HepG2 (cell line): ENCODE data around the gene INSRR. TPM values are rescaled to one million over a fixed set of nuclear protein-coding genes. Genes with fewer than 3 reads are reported as not detected.

Experiments used
- ATAC-seq: fragments of 200-7000 bp; cut with Tn5 transposase; 3 replicates; pipeline ENCODE4 v1.9.1; 2020; ENCODE audit warnings: mild to moderate bottlenecking, moderate library complexity
- BruUV-seq: library from RNA; stranded (reverse); fragments of 400-500 nt; replicated peaks from 2 replicates; lab custom pipeline; 2021; lab: Mats Ljungman, UMichigan
- CTCF ChIA-PET: fragments of 300-600 bp; formaldehyde crosslinking; extraction: SDS; loops from one replicate; lab custom pipeline; 2021; ENCODE audit warnings: low total read pairs, inconsistent platforms, low intra/inter-chr PET ratio; lab: Yijun Ruan, JAX
- POLR2A ChIA-PET: fragments of 350-600 bp; sonication (Branson Sonifier 250); formaldehyde crosslinking; loops from one replicate; lab custom pipeline; 2020; ENCODE audit warnings: antibody characterized with exemption, inconsistent platforms; lab: Yijun Ruan, JAX
- DNase-seq: peaks from one replicate; pipeline ENCODE4 v3.0.0-alpha.2; 2015; ENCODE audit warnings: low spot score
- FAIRE-seq: peaks from 3 replicates; lab custom pipeline; 2011; peaks lifted over from hg19 to GRCh38; lab: Jason Lieb, UNC
- H2AFZ ChIP-seq: one replicate; pipeline ENCODE4 v1.6.1; 2011; ENCODE audit warnings: low read length, inconsistent platforms
- H3K27ac ChIP-seq: fragments of 300-600 bp; 3 replicates; pipeline ENCODE4 v1.8.0; 2011; ENCODE audit warnings: mixed run types, mild to moderate bottlenecking, mixed read lengths, low read length, inconsistent platforms; ENCODE audit not compliant: insufficient read depth; ENCODE audit errors: extremely low read length
- H3K27me3 ChIP-seq, 2 experiments: fragments of 200-600 bp in 1 of 2; 2 replicates in 1 of 2; 3 replicates in 1 of 2; pipeline versions ENCODE4 v1.6.0 to v1.8.0; 2011; ENCODE audit warnings: low read length in 2 of 2, mild to moderate bottlenecking in 2 of 2, moderate library complexity in 2 of 2, inconsistent platforms in 1 of 2; ENCODE audit not compliant: insufficient read depth in 2 of 2, control insufficient read depth in 1 of 2
- H3K36me3 ChIP-seq, 2 experiments: fragments of 200-600 bp in 1 of 2; replicated peaks in 1 of 2; 2 replicates in 1 of 2; 3 replicates in 1 of 2; pipeline versions ENCODE4 v1.5.1 to v1.8.0; 2011; ENCODE audit warnings: low read length in 2 of 2, inconsistent platforms in 1 of 2; ENCODE audit not compliant: insufficient read depth in 2 of 2, control insufficient read depth in 1 of 2
- H3K4me1 ChIP-seq: 2 replicates; pipeline ENCODE4 v1.5.1; 2012; ENCODE audit warnings: low read length, inconsistent platforms; ENCODE audit not compliant: insufficient read depth
- H3K4me2 ChIP-seq: 2 replicates; pipeline ENCODE4 v1.6.0; 2011; ENCODE audit warnings: low read depth, low read length, inconsistent platforms
- H3K4me3 ChIP-seq, 3 experiments: fragments of 200-600 bp in 1 of 3; sonication (generic), shearing (Covaris generic) in 1 of 3; replicated peaks in 1 of 3; 2 replicates each; pipeline ENCODE4 v1.5.1; 2011 to 2016; ENCODE audit warnings: low read length in 3 of 3, inconsistent platforms in 2 of 3, low read depth in 2 of 3, mild to moderate bottlenecking in 2 of 3, control low read depth in 1 of 3, mixed read lengths in 1 of 3; ENCODE audit not compliant: insufficient read depth in 1 of 3
- H3K79me2 ChIP-seq: one replicate; pipeline ENCODE4 v1.6.1; 2011; ENCODE audit warnings: low read length, inconsistent platforms; ENCODE audit not compliant: insufficient read depth
- H3K9ac ChIP-seq: 2 replicates; pipeline ENCODE4 v1.6.0; 2011; ENCODE audit warnings: mild to moderate bottlenecking, low read depth, low read length, inconsistent platforms; ENCODE audit not compliant: insufficient read depth
- H3K9me3 ChIP-seq: 2 replicates; pipeline ENCODE4 v1.5.1; 2012; ENCODE audit warnings: mild to moderate bottlenecking, low read length
- H4K20me1 ChIP-seq: 2 replicates; pipeline ENCODE4 v1.6.0; 2011; ENCODE audit warnings: inconsistent platforms, mild to moderate bottlenecking, low read length, moderate library complexity; ENCODE audit not compliant: insufficient read depth
- FOSL1 ChIP-seq: sonication (generic); formaldehyde crosslinking; IDR thresholded peaks from 2 replicates; pipeline ENCODE4 v1.9.0; 2021; ENCODE audit warnings: missing genetic modification reagents, borderline replicate concordance
- GTF2F1 ChIP-seq: fragments of 150-350 bp; IDR thresholded peaks from 2 replicates; pipeline ENCODE4 v1.6.1; 2014; ENCODE audit warnings: low read length
- ISX ChIP-seq: sonication (generic); formaldehyde crosslinking; conservative IDR thresholded peaks from 2 replicates; pipeline ENCODE4 v1.5.0; 2020; ENCODE audit warnings: missing genetic modification reagents
- MXD4 ChIP-seq: IDR thresholded peaks from 2 replicates; pipeline ENCODE4 v1.6.1; 2016; ENCODE audit warnings: mild to moderate bottlenecking, missing biosample characterization, missing genetic modification reagents
- PHF21A ChIP-seq: sonication (generic); formaldehyde crosslinking; IDR thresholded peaks from 2 replicates; pipeline ENCODE4 v1.5.0; 2020; ENCODE audit warnings: mild to moderate bottlenecking, missing genetic modification reagents
- PRMT3 ChIP-seq: sonication (generic); formaldehyde crosslinking; IDR thresholded peaks from 2 replicates; pipeline ENCODE4 v1.8.1; 2022; ENCODE audit warnings: low read depth, mild to moderate bottlenecking, moderate library complexity, missing genetic modification reagents, borderline replicate concordance
- RFXAP ChIP-seq: sonication (generic); formaldehyde crosslinking; IDR thresholded peaks from 2 replicates; pipeline ENCODE4 v1.4.0; 2020; ENCODE audit warnings: missing genetic modification reagents, borderline replicate concordance
- SMAD1 ChIP-seq: sonication (generic); formaldehyde crosslinking; IDR thresholded peaks from 2 replicates; pipeline ENCODE4 v1.4.0; 2020; ENCODE audit warnings: missing genetic modification reagents, low read depth, mild to moderate bottlenecking, borderline replicate concordance
- SP140L ChIP-seq: sonication (generic); formaldehyde crosslinking; IDR thresholded peaks from 2 replicates; pipeline ENCODE4 v1.4.0; 2020; ENCODE audit warnings: missing genetic modification reagents, borderline replicate concordance
- TSC22D2 ChIP-seq: sonication (generic); formaldehyde crosslinking; IDR thresholded peaks from 2 replicates; pipeline ENCODE4 v1.5.1; 2020; ENCODE audit warnings: missing genetic modification reagents, mild to moderate bottlenecking, borderline replicate concordance
- U2AF2 ChIP-seq: fragments of 200-400 bp; formaldehyde crosslinking; IDR thresholded peaks from 2 replicates; pipeline ENCODE4 v1.6.1; 2017; ENCODE audit warnings: low read depth, mild to moderate bottlenecking, low read length
- ZFP90 ChIP-seq: sonication (generic); formaldehyde crosslinking; IDR thresholded peaks from 2 replicates; pipeline ENCODE4 v1.8.0; 2022; ENCODE audit warnings: missing genetic modification reagents, mild to moderate bottlenecking, inconsistent platforms, borderline replicate concordance
- ZNF10 ChIP-seq: sonication (generic); formaldehyde crosslinking; IDR thresholded peaks from 2 replicates; pipeline ENCODE4 v1.4.0; 2020; ENCODE audit warnings: mild to moderate bottlenecking, low read depth, missing genetic modification reagents, borderline replicate concordance
- ZNF367 ChIP-seq: sonication (generic); formaldehyde crosslinking; IDR thresholded peaks from 2 replicates; pipeline ENCODE4 v1.4.0; 2020; ENCODE audit warnings: missing genetic modification reagents, borderline replicate concordance
- ZNF782 ChIP-seq: sonication (generic); formaldehyde crosslinking; IDR thresholded peaks from 2 replicates; pipeline ENCODE4 v1.4.0; 2020; ENCODE audit warnings: missing genetic modification reagents, mild to moderate bottlenecking, borderline replicate concordance
- WGBS: methylation state at CpG from one replicate; pipeline ENCODE4 v1.1.6; 2017; ENCODE audit warnings: low lambda C conversion rate; 5-methylcytosine and 5-hydroxymethylcytosine counted together
- in situ Hi-C: cut with HindIII; loops from 2 replicates; pipeline ENCODE4 v1.10.0; 2017; ENCODE audit warnings: low pct_unique_long_range_greater_than_20kb; ENCODE audit not compliant: extremely low pct_ligation_motif_present
- intact Hi-C: fragments of 100-400 bp; cut with micrococcal nuclease; formaldehyde crosslinking; loops from one replicate; pipeline ENCODE4 v1.10.0; 2022; ENCODE audit not compliant: unreplicated experiment
- polyA plus RNA-seq, 8 experiments: library from polyadenylated mRNA; depleted of rRNA in 3 of 8; stranded (reverse) in 7 of 8; unstranded in 1 of 8; fragments of >200 nt; fragmentation: Illumina TruSeq in 4 of 8; extraction: Trizol in 4 of 8; gene quantifications; 2 replicates each; pipeline versions ENCODE4 v1.2.1 to v1.2.3, GENCODE V29; 2011 to 2016; ENCODE audit warnings: low read depth in 4 of 8, missing spikeins in 1 of 8, mixed read lengths in 1 of 8; ENCODE audit not compliant: insufficient read depth in 1 of 8
- total RNA-seq, 5 experiments: library from RNA; depleted of rRNA; stranded (reverse); fragments of >200 nt; fragmentation: Illumina TruSeq; extraction: Trizol; gene quantifications; 2 replicates each; pipeline ENCODE4 v1.2.3, GENCODE V29; 2016; ENCODE audit warnings: low read depth in 1 of 5
- TF ChIP-seq, protein P1 (sequence below): sonication (generic); formaldehyde crosslinking; conservative IDR thresholded peaks from 2 replicates; pipeline ENCODE4 v1.4.0; 2020; ENCODE audit warnings: missing genetic modification reagents
- TF ChIP-seq, protein P2 (sequence below): sonication (generic); formaldehyde crosslinking; IDR thresholded peaks from 2 replicates; pipeline ENCODE4 v1.9.0; 2022; ENCODE audit warnings: missing genetic modification reagents, mild to moderate bottlenecking, borderline replicate concordance
- TF ChIP-seq, protein P3 (sequence below): sonication (generic); formaldehyde crosslinking; IDR thresholded peaks from 2 replicates; pipeline ENCODE4 v1.8.1; 2022; ENCODE audit warnings: mild to moderate bottlenecking, missing genetic modification reagents
- TF ChIP-seq, protein P4 (sequence below): IDR thresholded peaks from 2 replicates; pipeline ENCODE4 v1.6.1; 2012; ENCODE audit warnings: inconsistent platforms
- TF ChIP-seq, protein P5 (sequence below): IDR thresholded peaks from 2 replicates; pipeline ENCODE4 v1.6.1; 2016; ENCODE audit warnings: low read depth, borderline replicate concordance

INSRR gene
- total and polyA plus RNA-seq, 2 of the 13 experiments (the other 11 are each of a cell fraction or from before 2014, with no cell fraction given) = not detected

DNA sequence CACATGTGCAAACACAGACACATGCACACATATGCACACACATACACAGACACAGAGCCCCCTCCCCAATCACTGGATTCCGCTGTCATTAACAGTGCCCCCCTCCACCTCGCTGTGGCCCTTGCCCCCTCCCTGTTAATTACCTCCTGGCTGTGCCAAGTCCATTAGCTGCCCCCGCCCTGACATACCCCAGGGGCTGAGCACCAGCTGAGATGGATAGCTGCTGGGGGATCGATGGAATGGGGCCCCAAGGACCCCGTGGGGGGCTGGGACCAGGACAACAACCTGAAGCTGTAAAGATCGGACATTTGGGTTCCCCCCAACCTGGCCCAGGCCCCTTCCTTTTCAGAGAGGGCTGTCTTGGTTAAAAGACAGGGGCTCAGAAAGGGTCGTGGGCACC is 25.0 kb upstream of the INSRR start (continued):
- TF ChIP-seq MXD4 (no peak), PHF21A (CRISPR knock-in tag) (no peak)

DNA sequence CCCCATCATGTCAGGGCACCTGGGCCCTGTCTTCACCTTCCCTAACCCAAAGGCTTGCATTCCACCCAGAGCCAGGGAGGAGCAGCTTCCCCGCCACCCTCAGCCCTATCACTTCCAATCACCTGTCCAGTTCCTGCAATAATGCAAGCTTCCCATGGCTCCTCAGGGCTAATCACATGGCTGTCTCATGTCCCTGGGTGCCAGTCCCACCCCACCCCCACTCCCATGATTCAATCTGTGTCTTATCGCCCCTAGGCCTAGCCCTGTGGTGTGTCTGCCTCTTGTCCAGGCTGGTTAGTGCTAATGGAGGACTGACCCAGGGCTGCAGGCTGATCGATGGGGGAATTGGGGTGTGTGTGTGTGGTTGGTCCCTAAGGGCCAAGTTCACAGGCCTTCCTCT is 23.6 kb upstream of the INSRR start:
- POLR2A ChIA-PET = no interaction called here
- no peak for DNase-seq
- Histone ChIP-seq H3K27me3 (peaks cover 14 to 90% of the 10 kb centered on the region in 2 experiments; a peak in 4 of 5 replicates), H3K4me2 (no peak overlapping the region), H3K4me1 (no peaks in the 10 kb centered on the region), H4K20me1 (no peaks in the 10 kb centered on the region), H3K27ac (no peak overlapping the region), H3K9ac (no peak overlapping the region), H3K9me3 (no peaks in the 10 kb centered on the region), H3K4me3 (no peak overlapping the region), H3K36me3 (no peaks in the 10 kb centered on the region), H2AFZ (no peak overlapping the region), H3K79me2 (no peaks in the 10 kb centered on the region)
- BruUV-seq = no TSS peak
- intact Hi-C loops = no loop called here
- ATAC-seq = no peak
- FAIRE-seq = no peak
- in situ Hi-C loops = no loop called here
- no peak for TF ChIP-seq FOSL1 (CRISPR knock-in tag)
- TF ChIP-seq ISX = no peak
- TF ChIP-seq, protein P1, sequence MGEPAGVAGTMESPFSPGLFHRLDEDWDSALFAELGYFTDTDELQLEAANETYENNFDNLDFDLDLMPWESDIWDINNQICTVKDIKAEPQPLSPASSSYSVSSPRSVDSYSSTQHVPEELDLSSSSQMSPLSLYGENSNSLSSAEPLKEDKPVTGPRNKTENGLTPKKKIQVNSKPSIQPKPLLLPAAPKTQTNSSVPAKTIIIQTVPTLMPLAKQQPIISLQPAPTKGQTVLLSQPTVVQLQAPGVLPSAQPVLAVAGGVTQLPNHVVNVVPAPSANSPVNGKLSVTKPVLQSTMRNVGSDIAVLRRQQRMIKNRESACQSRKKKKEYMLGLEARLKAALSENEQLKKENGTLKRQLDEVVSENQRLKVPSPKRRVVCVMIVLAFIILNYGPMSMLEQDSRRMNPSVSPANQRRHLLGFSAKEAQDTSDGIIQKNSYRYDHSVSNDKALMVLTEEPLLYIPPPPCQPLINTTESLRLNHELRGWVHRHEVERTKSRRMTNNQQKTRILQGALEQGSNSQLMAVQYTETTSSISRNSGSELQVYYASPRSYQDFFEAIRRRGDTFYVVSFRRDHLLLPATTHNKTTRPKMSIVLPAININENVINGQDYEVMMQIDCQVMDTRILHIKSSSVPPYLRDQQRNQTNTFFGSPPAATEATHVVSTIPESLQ (CRISPR knock-in tag) = no peak
- TF ChIP-seq, protein P2, sequence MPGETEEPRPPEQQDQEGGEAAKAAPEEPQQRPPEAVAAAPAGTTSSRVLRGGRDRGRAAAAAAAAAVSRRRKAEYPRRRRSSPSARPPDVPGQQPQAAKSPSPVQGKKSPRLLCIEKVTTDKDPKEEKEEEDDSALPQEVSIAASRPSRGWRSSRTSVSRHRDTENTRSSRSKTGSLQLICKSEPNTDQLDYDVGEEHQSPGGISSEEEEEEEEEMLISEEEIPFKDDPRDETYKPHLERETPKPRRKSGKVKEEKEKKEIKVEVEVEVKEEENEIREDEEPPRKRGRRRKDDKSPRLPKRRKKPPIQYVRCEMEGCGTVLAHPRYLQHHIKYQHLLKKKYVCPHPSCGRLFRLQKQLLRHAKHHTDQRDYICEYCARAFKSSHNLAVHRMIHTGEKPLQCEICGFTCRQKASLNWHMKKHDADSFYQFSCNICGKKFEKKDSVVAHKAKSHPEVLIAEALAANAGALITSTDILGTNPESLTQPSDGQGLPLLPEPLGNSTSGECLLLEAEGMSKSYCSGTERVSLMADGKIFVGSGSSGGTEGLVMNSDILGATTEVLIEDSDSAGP (CRISPR knock-in tag) = no peak
- no peak for TF ChIP-seq ZNF782
- TF ChIP-seq, protein P3, sequence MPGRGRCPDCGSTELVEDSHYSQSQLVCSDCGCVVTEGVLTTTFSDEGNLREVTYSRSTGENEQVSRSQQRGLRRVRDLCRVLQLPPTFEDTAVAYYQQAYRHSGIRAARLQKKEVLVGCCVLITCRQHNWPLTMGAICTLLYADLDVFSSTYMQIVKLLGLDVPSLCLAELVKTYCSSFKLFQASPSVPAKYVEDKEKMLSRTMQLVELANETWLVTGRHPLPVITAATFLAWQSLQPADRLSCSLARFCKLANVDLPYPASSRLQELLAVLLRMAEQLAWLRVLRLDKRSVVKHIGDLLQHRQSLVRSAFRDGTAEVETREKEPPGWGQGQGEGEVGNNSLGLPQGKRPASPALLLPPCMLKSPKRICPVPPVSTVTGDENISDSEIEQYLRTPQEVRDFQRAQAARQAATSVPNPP (CRISPR knock-in tag) = no peak
- TF ChIP-seq RFXAP (CRISPR knock-in tag) = no peak
- TF ChIP-seq, protein P4, sequence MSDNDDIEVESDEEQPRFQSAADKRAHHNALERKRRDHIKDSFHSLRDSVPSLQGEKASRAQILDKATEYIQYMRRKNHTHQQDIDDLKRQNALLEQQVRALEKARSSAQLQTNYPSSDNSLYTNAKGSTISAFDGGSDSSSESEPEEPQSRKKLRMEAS = no peak
- no peak for TF ChIP-seq ZFP90 (CRISPR knock-in tag)
- no peak for TF ChIP-seq TSC22D2 (CRISPR knock-in tag)
- TF ChIP-seq, protein P5, sequence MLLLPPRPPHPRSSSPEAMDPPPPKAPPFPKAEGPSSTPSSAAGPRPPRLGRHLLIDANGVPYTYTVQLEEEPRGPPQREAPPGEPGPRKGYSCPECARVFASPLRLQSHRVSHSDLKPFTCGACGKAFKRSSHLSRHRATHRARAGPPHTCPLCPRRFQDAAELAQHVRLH = no peak
- TF ChIP-seq U2AF2 = no peak
- no peak for TF ChIP-seq PRMT3 (CRISPR knock-in tag)
- no peak for TF ChIP-seq ZNF367
- no peak for TF ChIP-seq GTF2F1
- TF ChIP-seq ZNF10 (CRISPR knock-in tag) = no peak
- TF ChIP-seq SMAD1 (CRISPR knock-in tag) = no peak
- no peak for TF ChIP-seq SP140L
- CTCF ChIA-PET = no interaction called here
- WGBS = 23% methylated on average over 2 of the region's 3 CpGs
